Omental fat pad (tissue), 4 donors: ENCODE results near the gene SYT17. TPM values are rescaled to one million over a fixed set of nuclear protein-coding genes. Genes with fewer than 3 reads are reported as not detected.
"Not testable (repeated sequence)": the region's sequence is repeated elsewhere in the genome, so short reads cannot be mapped to it uniquely, and the experiment has no call there.

ENCODE experiments used
- ATAC-seq: fragments of 150-250 bp; one replicate; pipeline ENCODE4 v1.9.1; 2016; ENCODE audit warnings: mild to moderate bottlenecking, moderate library complexity; ENCODE audit not compliant: low FRiP score
- DNase-seq: peaks from one replicate; pipeline ENCODE4 v3.0.0-alpha.2; 2019; ENCODE audit warnings: low spot score
- CTCF ChIP-seq, 3 donors: fragments of 450-650 bp; IDR thresholded peaks; one replicate each; pipeline ENCODE4 v1.5.1; 2016 to 2017; ENCODE audit warnings: antibody characterized with exemption in 3 of 3, mild to moderate bottlenecking in 3 of 3, moderate library complexity in 2 of 3
- total RNA-seq, 4 donors: library from RNA; depleted of rRNA; stranded (reverse); fragments of >200 nt; gene quantifications; one replicate each; pipeline ENCODE4 v1.1.0, GENCODE V29; 2016

Gene SYT17
- total RNA-seq, 4 donors from 2014 or later = 3.0 to 15.9 (median 7.1) TPM

- ATAC-seq = no peak
These were observed 18.4 kb downstream of the SYT17 start for GRCh38 chr16:19186408-19186807.

GRCh38 chr16:19187961-19188360 is 19.9 kb downstream of the SYT17 start:
- not testable (repeated sequence) for DNase-seq, ATAC-seq

More at GRCh38 chr16:19186408-19186807, 18.4 kb downstream of the SYT17 start:
- TF ChIP-seq CTCF (IDR thresholded peaks at IDR 0.05) = no peak
- DNase-seq = no peak

GRCh38 chr16:19188406-19188805 is 20.4 kb downstream of the SYT17 start:
- no peak for ATAC-seq
- TF ChIP-seq CTCF (IDR thresholded peaks at IDR 0.05) = no peak
- DNase-seq = no peak

- TF ChIP-seq CTCF (IDR thresholded peaks at IDR 0.05) = no peak
- ATAC-seq (no peak), DNase-seq (no peak)
These were observed 24.8 kb downstream of the SYT17 start for GRCh38 chr16:19192865-19193264.

GRCh38 chr16:19196871-19197270 is 28.8 kb downstream of the SYT17 start:
- no peak for DNase-seq
- TF ChIP-seq CTCF (IDR thresholded peaks at IDR 0.05) = no peak
- ATAC-seq = no peak

- TF ChIP-seq CTCF (IDR thresholded peaks at IDR 0.05) = no peak
- ATAC-seq (no peak), DNase-seq (no peak)
These were observed 35.4 kb downstream of the SYT17 start for GRCh38 chr16:19203374-19203966.

- DNase-seq = no peak
- no peak for ATAC-seq
- no peak for TF ChIP-seq CTCF (IDR thresholded peaks at IDR 0.05)
These were observed 42.4 kb downstream of the SYT17 start for GRCh38 chr16:19210280-19210924.
